Stomach (tissue), 4 donors: ENCODE measurements around the gene C1orf56.

ENCODE experiments used
- EP300 ChIP-seq: sonication (generic); formaldehyde crosslinking; IDR thresholded peaks from one replicate; pipeline ENCODE4 v1.6.1; 2017; ENCODE audit warnings: antibody characterized with exemption
- POLR2A ChIP-seq, 4 donors: fragments of 450-650 bp; IDR thresholded peaks; one replicate each; pipeline ENCODE4 v1.6.1; 2016; ENCODE audit warnings: antibody characterized with exemption in 4 of 4, control low read depth in 2 of 4, mild to moderate bottlenecking in 1 of 4, moderate library complexity in 1 of 4
- POLR2AphosphoS5 ChIP-seq, 3 donors: sonication (generic); formaldehyde crosslinking; IDR thresholded peaks; one replicate each; pipeline ENCODE4 v1.6.1; 2016; ENCODE audit warnings: antibody characterized with exemption in 3 of 3
- TF ChIP-seq, protein P1 (sequence below), 7 experiments: fragments of 450-650 bp in 4 of 7; fragments of 200-600 bp in 3 of 7; sonication (generic) in 3 of 7; IDR thresholded peaks; one replicate each; pipeline ENCODE4 v1.5.1; 2016 to 2019; ENCODE audit warnings: antibody characterized with exemption in 7 of 7, control low read depth in 2 of 7, mild to moderate bottlenecking in 1 of 7

DNA sequence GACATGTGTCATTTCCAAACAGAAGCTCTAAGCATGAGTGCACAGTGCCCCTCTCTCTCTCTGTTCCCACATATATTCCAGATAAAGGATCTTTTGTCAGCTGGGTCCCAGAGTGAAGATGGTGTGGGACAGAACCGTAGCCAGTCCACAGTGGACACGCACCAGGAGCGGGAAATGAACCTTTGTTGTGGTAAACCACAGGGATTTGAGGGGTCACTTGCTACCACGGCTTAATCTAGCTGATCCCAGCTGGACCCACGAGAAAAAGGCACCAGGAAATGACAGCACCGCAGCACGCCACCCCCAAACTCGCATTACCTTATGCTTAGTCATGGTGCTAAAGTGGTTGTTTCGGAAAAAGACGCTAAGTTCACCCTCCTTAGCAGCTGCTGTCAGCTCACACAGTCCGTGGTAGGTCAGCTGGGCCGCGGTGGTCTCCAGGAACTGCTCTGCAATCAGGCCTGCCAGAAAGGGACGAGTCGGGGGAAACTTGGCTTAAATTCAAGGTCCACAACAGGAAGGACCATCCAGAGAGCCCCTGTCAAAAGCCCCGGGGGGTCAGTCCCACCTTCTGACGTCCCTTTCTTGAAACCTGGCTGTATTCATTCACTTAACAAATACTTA lies 48.4 kb upstream of the C1orf56 start:
- TF ChIP-seq POLR2AphosphoS5 (IDR thresholded peaks at IDR 0.05) (no peak), POLR2A (IDR thresholded peaks at IDR 0.05) (no peak), EP300 (no peak)
- TF ChIP-seq, protein P1, sequence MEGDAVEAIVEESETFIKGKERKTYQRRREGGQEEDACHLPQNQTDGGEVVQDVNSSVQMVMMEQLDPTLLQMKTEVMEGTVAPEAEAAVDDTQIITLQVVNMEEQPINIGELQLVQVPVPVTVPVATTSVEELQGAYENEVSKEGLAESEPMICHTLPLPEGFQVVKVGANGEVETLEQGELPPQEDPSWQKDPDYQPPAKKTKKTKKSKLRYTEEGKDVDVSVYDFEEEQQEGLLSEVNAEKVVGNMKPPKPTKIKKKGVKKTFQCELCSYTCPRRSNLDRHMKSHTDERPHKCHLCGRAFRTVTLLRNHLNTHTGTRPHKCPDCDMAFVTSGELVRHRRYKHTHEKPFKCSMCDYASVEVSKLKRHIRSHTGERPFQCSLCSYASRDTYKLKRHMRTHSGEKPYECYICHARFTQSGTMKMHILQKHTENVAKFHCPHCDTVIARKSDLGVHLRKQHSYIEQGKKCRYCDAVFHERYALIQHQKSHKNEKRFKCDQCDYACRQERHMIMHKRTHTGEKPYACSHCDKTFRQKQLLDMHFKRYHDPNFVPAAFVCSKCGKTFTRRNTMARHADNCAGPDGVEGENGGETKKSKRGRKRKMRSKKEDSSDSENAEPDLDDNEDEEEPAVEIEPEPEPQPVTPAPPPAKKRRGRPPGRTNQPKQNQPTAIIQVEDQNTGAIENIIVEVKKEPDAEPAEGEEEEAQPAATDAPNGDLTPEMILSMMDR (IDR thresholded peaks at IDR 0.05) = no peak
